Suppressor macrophage treated with lipopolysaccharide for 4 hours (primary cell): ENCODE data around the gene LGMN.
A peak's percentile ranks its signal among the peaks of the same experiment; 100 is the strongest.
"Not testable (repeated sequence)": the region's sequence is repeated elsewhere in the genome, so short reads cannot be mapped to it uniquely, and the experiment has no call there.

Experiments
- DNase-seq: peaks from one replicate; pipeline ENCODE4 v3.0.0-alpha.2; 2020

The LGMN gene

DNA sequence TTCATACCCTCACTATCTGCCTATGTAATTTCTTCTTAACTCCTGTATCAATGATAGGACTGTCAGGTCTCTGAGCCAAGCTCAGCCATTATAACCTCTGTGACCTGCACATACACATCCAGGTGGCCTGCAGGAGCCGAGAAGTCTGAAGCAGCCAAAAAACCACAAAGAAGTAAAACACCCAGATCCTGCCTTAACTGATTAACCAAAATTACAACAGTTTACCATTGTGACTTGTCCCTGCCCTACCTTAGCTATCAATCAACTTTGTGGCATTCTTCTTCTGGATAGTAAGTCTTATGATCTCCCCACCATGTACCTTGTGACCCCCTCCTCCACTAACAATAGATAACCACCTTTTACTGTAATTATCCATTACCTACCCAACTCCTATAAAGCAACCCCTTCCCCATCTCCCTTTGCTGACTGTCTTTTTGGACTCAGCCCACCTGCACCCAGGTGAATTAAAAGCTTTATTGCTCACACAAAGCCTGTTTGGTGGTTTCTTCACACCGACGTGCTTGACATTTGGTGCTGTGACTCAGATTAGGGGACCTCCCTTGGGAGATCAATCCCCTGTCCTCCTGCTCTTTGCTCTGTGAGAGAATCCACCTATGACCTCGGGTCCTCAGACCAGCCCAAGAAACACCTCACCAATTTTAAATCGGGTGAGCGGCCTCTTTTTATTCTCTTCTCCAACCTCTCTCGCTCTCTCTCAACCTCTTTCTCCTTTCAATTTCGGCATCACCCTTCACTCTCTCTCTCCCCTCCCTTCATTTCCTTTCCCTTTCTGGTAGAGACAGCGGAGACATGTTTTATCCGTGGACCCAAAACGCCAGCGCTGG is 11.5 kb upstream of the LGMN start:
- DNase-seq: no peak

DNA sequence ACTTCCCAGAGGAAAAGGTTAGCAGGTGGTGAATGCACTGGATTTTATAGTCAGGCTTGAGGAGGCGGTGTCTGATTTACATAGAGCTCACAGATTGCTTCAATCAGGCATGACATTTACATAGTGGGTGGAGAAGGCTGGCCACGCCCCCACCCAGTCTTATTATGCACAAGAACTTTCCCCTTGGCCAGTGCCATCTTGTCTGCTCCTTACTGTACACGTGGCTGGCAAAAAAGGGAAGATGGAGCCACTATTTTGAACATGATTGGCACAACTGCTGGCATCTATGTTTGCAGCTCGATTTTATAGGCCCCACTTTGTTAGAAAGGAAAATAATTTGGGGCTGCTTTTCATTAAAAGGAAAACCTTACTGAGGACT is 10.9 kb upstream of the LGMN start:
- DNase-seq: no peak

DNA sequence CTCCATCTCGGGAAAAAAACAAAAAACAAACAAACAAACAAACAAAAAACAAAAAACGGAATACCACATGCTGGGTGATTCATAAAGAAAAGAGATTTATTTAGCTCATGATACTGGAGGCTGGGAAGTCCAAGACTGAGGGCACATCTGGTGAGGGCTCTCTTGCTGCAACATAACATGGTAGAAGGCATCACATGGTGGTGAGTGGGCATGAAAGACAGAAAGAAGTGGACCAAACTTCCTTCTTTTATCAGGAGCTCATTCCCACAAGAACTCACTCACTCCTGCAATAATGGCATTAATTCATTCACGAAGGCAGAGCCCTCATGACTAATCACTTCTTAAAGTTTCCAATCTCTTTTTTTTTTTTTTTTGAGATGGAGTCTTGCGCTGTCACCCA is 8.0 kb upstream of the LGMN start:
- DNase-seq: peak; percentile 93

DNA sequence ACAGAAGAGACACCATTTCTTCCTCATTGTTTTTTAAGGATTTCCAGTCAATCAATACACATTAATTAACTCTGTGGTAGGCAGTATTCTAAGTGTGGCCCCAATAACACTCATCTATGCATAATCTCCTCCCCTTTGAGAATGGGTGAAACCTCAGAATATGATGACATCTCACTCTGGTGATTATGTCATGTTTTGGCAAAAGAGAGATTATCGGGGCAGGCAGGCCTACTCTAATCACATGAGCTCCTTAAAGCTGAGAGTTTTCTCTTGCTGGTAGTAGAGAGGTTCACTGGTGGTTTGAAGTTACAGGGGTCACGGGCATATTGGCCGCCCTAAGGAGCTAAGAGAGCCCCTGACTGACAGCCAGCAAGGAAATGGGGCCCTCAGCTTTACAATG is 7.1 kb upstream of the LGMN start:
- peak; percentile 60 for DNase-seq

DNA sequence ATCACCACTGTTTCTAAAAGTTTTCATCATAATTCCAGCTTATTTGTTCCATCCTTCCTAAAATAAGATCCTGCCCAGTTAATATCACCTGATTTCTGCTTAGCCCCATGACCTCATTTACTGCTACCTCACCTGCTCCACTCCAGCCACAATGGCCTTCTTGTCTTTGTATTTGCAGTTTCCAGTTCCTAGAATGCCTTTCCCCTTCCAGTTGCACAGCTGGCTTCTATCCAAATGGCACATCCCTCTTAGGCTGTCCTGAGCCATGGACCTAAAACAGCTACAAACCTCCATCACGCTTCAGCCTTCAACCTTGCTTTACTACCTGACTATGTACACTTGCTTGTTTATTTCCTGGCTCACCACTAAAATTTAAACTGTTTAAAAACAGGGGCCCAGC is 6.5 kb upstream of the LGMN start:
- DNase-seq: no peak

DNA sequence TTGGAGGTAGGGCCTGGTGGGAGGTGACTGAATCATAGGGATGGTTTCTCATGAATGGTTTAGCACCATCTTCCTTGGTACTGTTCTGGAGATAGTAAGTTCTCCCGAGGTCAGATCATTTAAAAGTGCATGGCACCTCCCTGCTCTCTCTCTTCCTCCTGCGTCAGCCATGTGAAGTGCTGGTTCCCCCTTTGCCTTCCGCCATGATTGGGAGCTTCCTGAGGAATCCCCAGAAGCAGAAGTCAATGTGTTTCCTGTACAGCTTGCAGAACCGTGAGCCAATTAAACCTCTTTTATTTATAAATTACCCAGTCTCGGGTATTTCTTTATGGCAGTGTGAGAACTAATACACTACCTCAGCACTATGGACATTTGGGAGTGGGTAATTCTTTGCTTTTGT is 4.8 kb upstream of the LGMN start:
- DNase-seq: peak; percentile 87

DNA sequence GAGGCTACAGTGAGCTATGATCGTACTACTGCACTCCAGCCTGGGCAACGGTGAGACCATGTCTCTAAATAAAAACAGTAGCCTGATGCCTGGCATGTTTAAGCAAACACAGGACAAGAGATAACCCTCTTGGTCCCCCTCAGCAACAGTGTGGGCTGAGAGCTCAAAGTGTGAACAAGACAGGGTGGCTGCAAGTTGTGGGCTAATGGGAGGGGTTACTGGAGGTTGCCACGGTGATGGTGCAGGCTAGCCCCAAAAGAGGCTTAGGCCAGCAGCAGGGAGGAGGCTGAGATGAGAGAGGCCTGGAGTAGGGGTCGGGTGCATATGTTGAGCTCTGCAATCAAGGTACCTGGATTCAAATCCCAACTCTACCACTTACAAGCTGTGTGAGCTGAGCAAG is 3.4 kb upstream of the LGMN start:
- no peak for DNase-seq

DNA sequence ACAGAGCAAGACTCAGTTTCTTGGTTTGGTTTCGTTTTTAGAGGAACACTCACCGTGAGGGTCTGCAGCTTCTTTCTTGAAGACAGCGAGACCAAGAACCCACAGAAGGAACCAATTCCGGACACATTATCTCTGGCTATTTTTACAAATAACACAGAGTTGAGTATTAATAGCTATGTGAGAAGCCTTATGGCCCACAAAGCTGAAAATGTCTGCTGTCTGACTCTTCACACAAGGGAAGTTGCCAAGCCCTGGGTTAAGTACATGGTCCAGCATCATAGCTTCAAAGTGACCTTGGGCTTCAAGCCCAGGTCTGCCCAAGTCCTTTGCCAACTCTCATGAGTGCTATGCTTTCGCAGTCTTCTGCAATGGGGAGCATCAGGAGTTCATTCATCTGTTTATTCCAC is 2.6 kb upstream of the LGMN start:
- DNase-seq: no peak

DNA sequence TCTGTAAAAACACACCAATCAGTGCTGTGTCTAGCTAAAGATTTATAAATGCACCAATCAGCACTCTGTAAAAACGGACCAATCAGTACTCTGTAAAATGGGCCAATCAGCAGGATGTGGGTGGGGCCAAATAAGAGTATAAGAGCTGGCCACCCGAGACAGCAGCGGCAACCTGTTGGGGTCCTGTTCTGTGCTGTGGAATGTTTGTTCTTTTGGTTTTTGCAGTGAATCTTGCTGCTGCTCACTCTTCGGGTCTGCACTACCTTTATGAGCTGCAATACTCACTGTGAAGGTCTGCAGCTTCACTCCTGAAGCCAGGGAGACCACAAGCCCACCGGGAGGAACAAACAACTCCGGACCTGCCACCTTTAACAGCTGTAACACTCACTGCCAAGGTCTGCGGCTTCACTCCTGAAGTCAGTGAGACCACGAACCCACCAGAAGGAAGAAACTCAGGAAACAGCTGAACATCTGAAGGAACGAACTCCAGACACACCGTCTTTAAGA is 1.8 kb upstream of the LGMN start:
- DNase-seq: not testable (repeated sequence)

DNA sequence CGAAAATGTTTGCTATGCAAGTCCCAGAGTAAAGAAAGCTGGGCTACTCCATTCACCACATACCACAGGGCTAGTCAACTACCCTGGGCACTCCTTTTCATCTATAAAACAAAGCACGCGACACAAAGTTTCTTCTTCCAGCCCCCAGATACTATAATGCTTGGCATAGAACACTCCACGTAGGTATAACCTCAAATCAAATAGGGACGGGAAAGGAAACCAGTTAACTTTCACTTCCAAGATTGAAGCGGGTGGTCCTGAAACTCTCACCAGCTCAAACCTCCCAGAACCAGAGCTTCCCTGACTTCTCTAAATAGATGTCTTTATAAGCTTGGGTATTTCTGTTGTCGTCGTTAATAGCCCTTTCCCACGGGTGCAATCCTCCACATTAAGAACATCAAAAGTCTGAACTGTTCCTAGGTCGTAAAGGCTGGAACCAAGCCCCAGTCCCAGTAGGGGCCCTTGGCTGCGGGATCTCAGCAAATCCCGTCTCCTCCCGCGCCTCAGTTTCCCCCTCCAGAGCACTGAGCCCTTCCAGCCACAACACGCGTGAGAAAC is 647 bp downstream of the LGMN start:
- peak; percentile 67 for DNase-seq

DNA sequence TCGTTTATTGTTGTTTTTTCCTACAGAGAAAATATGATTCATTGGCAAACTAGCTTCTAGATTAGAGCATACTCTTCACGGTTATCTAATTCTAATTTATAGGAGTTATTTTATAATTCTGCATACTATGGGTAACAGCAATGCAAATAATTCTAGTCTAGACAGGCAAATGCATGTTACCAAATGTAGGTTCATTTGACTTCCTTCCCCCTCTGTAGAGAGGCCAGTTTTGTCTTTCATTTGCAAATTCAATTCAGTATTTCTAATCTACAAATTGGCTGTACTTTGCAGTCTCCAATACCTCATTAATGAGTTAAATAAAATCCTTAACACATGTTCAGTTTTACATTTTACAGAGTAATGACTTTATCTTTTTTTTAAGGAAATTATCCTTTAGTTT is 4.2 kb downstream of the LGMN start:
- DNase-seq: no peak

DNA sequence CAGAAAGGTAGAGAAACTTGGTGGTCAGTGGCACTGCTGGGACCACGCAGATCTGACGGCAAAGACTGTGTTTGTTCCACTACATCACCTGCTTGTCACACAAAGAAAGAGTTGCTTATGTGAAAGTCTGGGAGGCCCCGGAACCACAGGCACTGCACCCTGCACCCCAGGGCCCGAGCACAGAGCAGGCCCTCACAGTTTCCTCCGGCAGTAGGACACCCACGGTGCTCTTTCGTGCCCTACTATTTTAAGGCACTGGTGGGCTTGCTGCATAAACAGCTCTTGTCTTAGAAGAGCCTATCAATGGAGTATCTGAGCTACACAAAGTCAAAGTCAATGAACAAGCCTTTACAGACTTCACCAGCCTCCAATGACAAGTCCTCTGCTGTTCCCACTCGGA is 8.0 kb downstream of the LGMN start:
- DNase-seq: no peak

DNA sequence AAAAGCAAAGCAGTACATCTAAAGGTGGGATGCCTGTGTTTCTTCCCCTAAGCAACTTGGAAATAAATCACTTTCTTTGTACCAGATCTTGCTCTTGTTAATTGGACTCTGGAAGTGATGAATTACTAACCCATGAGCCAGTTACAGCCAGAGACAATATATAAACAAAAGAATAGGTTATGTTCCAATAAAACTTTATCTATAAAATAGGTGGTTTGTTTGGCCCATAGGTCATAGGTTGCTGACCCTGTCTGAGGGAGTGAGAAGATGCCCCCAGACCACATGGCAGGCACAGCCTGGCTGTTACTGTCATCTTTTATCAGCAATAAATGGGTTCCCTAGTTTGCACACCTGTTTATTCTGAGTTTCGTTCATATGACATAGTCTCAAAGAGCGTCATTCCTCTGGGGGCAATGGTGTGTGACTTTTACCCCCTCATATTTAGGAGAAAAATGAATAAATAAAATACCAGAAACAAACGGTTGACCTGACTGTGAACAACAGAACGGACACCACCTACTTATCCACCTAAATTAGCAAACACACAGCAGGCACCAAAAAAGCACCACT is 10.7 kb downstream of the LGMN start:
- DNase-seq: no peak

DNA sequence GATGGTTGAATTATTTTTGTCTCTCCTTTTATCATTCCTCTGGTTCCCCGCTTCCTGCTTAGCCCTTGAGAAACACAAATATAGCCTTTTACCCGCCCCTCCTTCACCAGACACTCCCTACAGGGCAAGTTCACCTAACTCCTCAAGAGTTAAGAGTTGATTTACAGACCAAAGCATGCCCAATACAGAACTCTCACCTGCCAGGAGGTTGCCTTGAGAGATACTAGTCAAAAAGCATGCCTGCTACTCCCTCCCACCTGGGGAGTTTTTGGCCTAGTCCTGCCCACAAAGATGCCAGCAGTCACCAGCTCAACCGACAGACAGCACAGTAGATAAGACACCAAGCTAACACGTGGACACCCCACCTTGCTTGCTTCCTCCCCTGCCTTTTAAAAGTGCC is 11.2 kb downstream of the LGMN start:
- DNase-seq: no peak

DNA sequence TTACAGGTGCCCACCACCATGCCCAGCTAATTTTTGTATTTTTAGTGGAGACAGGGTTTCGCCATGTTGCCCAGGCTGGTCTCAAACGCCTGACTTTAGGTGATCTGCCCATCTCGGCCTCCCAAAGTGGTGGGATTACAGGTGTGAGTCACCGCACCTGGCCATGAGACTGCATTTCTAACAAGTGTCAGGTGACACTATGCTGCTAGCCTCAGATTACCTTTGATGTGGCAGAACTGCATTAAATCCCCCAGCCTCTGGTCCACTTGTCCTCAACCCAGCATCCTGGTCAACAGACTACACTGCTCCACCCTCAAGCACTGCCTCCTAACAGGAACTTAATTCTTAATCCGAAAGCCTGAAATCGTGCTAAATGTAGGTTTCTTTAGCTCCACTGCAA is 13.1 kb downstream of the LGMN start:
- DNase-seq: no peak

DNA sequence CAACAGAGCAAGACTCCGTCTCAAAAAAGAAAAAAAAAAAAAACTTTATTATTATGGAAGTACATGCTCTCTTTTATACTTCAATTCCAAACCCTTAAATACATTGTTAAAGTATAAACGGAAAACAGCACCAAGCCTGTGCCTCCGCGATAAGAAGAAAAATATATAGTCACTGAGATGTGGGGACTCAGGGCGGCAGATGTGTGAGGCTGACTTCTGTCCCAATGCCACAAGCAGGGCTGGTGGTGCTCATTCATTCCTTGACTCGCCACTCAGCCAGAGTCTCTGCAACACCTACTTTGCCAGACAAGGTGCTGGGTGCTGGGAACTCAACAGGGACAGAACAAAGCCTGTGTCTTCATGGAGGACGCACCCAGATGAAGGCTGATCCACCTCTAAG is 13.8 kb downstream of the LGMN start:
- no peak for DNase-seq

DNA sequence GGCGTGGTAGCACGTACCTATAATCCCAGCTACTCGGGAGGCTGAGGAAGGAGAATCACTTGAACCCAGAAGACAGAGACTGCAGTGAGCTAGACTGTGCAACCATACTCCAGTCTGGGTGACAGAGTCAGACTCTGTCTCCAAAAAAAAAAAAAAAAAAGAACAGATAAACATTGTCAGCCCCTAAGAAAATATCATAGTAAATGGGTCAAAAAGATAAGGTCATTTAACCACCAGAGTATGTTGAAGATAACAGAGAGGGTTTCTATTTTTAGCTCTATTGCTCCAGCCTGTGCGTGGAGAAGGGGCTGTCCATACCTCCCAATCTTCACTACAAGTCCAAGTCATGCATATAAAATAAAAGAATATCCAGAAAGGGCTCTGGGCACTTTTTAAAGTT is 15.4 kb downstream of the LGMN start:
- no peak for DNase-seq

DNA sequence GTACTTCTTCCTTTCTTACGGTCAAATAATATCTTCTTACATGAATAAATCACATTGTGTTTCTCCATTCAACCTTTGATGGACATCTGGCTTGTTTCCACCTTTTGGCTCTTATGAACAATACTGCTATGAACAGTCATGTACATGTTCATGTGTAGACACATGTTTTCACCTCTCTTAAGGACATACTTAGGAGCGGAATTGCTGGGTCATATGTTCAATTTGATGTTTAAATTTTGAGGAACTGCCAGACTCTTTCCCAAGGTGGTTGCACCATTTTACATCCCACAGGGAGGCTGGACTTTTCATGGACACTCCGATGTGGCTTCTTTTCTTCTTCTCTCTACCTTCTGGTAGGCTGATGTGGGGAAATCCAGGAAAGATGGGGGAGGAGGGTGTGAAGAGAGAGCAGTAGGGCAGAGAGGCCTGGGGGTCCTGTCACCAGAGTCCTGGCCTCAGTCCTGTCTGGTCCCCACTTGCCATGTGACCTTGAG is 16.8 kb downstream of the LGMN start:
- DNase-seq: no peak

DNA sequence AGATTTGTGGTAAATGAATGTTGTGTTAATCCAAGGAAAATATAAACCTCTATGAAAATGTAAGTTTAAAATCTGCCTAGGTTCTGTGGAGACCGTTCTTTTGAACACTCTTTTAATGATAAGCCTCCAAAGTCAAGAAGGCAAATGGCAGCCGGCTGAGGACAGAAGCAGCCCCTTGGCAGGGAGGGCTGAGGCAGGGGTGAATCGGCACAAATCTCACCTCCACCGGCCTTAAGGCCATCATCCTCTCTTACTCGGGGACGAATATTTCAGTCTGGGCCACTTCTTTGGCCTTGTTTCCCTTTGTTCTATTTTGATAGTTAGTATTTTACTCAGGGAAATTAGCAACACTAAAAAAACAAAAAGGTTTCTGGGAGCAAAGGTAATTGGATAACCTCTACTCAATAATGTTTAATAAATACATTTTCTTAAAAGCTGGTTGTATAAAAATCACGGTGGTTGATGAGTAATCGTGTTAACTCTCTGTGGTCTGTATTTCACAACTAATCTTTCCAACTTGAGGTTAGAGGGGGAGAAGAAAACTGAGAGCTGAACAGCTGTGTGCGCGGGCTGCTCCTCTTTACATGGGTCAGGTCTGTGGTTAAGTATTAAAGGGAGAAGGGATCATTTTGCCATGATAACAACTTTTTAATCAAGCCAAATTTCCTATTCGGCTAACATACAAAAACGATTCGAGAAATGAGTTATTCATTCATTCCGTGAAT is 18.6 kb downstream of the LGMN start:
- peak; percentile 78 for DNase-seq

DNA sequence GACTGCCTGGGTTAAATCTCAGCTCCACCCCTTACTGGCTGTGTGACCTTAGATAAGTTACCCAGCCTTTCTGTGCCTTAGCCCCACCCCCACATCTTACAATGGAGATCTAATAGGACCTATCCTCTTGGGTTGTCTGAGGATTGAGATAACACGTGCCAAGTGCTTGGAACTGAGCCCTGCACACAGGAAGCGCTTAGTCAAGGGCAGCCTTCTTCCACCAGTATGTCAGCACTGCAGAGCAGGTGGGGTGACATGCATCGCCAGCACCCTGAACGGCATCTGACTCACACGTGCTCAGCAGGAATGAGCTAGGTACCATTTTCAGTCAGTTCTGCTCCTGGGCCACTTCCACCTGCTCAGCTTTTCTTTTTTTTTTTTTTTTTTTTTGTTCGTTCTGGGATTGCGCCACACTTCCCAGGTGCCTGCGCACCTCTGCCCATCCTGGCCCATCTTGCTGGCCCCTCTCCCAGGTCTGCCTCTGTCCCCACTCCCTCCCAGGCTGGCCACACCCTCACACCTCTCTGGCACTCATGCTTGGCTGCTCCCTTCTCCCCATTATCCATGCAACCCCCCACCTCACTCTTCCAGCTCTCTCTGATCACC is 19.6 kb downstream of the LGMN start:
- DNase-seq: peak; percentile 62

DNA sequence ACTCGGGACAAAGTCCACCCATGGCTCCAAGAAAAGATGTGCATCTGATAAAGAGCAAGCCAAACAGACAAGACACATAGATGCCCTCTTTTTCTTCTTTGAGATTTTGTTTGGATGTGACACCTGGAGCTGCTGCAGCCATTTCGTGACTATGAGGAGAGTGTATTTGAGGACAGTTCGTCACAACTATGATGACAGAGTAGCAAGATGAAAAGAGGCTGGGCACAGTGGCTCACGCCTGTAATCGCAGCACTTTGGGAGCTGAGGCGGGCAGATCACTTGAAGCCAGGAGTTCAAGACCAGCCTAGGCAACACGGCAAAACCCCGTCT is 21.5 kb downstream of the LGMN start:
- DNase-seq: no peak

DNA sequence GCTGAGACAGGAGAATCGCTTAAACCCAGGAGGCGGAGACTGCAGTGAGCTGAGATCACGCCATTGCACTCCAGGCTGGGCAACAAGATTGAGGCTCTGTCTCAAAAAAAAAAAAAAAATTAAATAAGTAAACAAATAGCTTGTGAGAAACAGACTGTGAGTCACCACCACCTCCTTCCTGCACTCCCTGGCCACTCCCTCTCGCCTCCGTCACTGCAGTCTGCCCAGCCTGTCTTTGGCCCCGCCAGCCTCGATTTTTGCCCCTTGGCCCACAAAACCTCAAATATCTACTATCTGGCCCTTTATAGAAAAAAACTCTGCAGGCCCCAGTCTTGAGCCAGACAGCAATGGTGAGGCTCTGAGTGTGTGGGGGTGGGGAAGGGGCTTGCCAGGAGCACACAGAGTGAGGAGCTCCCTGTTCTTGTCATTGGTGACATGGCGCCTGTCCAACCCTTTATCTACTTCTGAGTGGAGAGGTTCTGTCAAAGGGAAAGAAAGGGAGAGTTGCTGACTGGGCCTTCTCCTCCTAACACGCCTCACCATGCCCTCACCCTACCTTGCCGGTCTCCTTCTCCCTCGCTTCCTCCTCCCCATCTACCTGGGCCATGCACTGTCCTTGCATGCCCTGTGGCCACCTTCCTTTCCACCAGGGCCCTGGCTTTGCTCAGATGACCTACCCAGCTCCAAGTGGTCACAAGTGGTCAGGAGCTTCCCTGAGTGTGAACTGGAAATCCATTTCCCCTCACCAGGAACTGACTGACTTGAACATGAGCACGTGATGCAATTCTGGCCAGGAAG is 22.1 kb downstream of the LGMN start:
- peak; percentile 91 for DNase-seq
